ENCODE data around the gene GPR132.
A peak's percentile ranks its signal among the peaks of the same experiment; 100 is the strongest.
"Not testable (repeated sequence)": the region's sequence is repeated elsewhere in the genome, so short reads cannot be mapped to it uniquely, and the experiment has no call there.

Gene GPR132

GRCh38 chr14:105059035-105059924 is 6.0 kb downstream of the GPR132 start:
- DNase-seq, result peak; percentile 20

GRCh38 chr14:105058521-105059034 is 6.7 kb downstream of the GPR132 start:
- no peak for DNase-seq

- DNase-seq, result no peak
These were observed 8.9 kb downstream of the GPR132 start for GRCh38 chr14:105056303-105056831.

GRCh38 chr14:105055736-105056302 is 9.4 kb downstream of the GPR132 start:
- no peak for DNase-seq

- no peak for DNase-seq
These were observed 9.9 kb downstream of the GPR132 start for GRCh38 chr14:105055334-105055733.

GRCh38 chr14:105053996-105054395 is 11.2 kb downstream of the GPR132 start:
- DNase-seq, result no peak

GRCh38 chr14:105053421-105053820 is 11.8 kb downstream of the GPR132 start:
- DNase-seq, result peak; percentile 79

- no peak for DNase-seq
These were observed 13.1 kb downstream of the GPR132 start for GRCh38 chr14:105052110-105052458.

- DNase-seq, result no peak
These were observed 13.8 kb downstream of the GPR132 start for GRCh38 chr14:105051182-105052109.

GRCh38 chr14:105050551-105050897 is 14.7 kb downstream of the GPR132 start:
- DNase-seq, result peak; percentile 91

GRCh38 chr14:105049753-105050550 is 15.3 kb downstream of the GPR132 start:
- DNase-seq, result peak; percentile 81

- no peak for DNase-seq
These were observed 17.8 kb downstream of the GPR132 start for GRCh38 chr14:105047283-105048016.

- DNase-seq, result no peak
These were observed 18.3 kb downstream of the GPR132 start for GRCh38 chr14:105046891-105047282.

- DNase-seq, result peak; percentile 79
These were observed 19.4 kb downstream of the GPR132 start for GRCh38 chr14:105045710-105046326.

GRCh38 chr14:105043641-105044040 is 21.6 kb downstream of the GPR132 start:
- DNase-seq, result no peak

- DNase-seq, result no peak
These were observed 22.4 kb downstream of the GPR132 start for GRCh38 chr14:105042813-105043212.

- DNase-seq, result no peak
These were observed 23.1 kb downstream of the GPR132 start for GRCh38 chr14:105041841-105042765.

- DNase-seq, result no peak
These were observed 25.6 kb downstream of the GPR132 start for GRCh38 chr14:105039458-105040205.

- not testable (repeated sequence) for DNase-seq
These were observed 29.6 kb downstream of the GPR132 start for GRCh38 chr14:105035616-105036015.
